ENCODE data around the gene TFAP2C.

DNA sequence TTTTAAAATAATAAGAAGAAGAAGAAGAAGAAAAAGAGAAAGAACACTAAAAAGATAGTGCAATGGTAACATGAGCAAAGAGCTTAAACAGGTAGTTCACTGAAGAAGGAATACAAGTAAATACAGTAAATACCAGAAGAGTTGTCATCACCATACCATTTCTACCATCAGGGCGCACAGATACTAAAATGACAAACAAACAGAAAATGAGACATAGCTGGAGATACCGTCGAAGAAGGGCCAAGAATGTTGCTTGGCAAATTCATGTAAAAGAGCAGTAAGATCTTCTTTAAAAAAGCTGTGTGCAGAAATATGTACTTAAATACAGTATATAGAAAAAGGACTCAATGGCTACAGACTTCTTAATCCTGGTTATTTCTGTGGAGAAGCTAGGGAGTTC lies 20.7 kb upstream of the TFAP2C start:
- TF ChIP-seq, protein P1, sequence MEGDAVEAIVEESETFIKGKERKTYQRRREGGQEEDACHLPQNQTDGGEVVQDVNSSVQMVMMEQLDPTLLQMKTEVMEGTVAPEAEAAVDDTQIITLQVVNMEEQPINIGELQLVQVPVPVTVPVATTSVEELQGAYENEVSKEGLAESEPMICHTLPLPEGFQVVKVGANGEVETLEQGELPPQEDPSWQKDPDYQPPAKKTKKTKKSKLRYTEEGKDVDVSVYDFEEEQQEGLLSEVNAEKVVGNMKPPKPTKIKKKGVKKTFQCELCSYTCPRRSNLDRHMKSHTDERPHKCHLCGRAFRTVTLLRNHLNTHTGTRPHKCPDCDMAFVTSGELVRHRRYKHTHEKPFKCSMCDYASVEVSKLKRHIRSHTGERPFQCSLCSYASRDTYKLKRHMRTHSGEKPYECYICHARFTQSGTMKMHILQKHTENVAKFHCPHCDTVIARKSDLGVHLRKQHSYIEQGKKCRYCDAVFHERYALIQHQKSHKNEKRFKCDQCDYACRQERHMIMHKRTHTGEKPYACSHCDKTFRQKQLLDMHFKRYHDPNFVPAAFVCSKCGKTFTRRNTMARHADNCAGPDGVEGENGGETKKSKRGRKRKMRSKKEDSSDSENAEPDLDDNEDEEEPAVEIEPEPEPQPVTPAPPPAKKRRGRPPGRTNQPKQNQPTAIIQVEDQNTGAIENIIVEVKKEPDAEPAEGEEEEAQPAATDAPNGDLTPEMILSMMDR (IDR thresholded peaks at IDR 0.05; ENCODE audit: extremely low read depth in 1 of 2, insufficient read depth in 1 of 2, low read depth in 1 of 2, low read length in 2 of 2) = no peak
- TF ChIP-seq POLR2AphosphoS5 (IDR thresholded peaks at IDR 0.05; ENCODE audit: insufficient read depth, low read depth, low read length) = no peak

Data from endothelial cell of umbilical vein (primary cell).